Activated naive CD4-positive, alpha-beta T cell (primary cell): Measurements from ENCODE around the gene LENEP.

Experiments used
- DNase-seq, 4 experiments: peaks; one replicate each; lab custom pipeline; 2025; lab: John Stamatoyannopoulos, UW

The LENEP gene, protein sequence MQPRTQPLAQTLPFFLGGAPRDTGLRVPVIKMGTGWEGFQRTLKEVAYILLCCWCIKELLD

DNA sequence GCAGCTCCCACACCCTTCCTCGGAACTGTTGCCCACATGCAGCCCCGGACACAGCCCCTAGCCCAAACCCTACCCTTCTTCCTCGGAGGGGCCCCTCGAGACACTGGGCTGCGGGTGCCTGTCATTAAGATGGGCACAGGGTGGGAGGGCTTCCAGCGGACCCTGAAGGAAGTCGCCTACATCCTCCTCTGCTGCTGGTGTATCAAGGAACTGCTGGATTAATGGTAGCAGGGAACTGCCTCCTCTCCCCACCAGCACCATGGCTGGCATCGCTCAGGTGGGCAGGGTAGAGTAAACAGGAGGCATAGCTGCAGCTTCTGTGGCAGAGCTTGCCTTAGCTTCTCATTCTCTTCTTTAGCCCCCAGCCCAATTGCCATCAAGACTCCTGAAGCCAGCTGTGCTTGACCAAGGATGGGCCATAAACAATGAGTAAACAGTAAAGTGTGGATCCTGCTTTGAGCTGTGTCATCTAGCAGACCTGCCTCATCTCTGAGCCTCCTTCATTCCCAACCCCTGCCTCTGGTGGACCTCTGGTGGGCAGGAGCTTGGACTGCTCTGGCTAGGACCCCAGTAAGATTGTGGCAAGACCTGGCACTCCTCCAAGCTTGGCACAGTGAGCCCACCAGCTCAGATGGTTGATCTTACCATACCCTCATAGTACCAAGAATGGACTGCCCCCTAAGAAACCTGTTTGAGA lies at the start of gene LENEP:
Gene LENEP, plus strand, starts transcription at position 15 of the 697 bp plus-strand sequence. Its CDS starts 22 bp downstream, at position 37.
- no peak for DNase-seq

- DNase-seq: no peak
Measured at GRCh38 chr1:154943649-154944400, 49.6 kb upstream of the LENEP start.

GRCh38 chr1:154944401-154945159 lies 48.8 kb upstream of the LENEP start:
- no peak for DNase-seq

DNA sequence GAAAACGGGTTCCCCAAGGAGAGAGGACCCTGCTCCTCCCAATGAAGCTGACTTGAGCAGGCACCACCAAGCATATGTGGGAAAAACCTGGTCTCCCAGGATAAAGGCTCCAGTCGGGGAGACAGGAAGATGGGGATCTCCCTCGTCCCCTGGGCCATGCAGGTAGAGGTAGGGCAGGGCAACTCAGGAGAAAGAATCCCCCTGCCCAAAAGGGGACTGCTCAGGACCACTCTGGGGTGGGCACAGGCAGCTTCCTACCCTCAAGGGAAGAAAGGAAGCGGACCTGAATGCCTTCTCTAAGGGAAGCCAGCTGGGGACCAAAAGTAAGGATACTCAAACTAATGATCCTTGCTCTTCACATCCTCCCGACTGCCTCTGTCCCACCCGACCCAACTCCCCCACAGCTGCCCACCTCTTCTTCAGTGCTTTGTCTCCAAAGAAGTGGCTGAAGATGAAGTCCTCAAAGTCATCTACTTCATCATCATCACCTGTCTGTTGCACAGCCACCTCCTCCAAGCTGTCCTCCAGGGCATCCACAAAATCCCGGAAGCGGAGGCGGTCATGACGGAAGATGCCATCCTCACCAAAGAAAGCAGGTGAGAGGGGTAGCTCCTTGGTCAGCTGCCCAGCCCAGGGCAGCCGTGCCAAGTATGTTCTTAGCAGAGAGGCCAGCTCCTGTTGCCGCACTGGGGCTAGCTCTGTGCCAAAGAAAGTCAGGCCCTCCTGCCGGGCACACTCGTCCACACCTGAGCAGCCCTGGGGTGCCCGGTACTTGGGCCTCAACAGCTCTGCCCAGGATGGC lies 48.0 kb upstream of the LENEP start:
- DNase-seq: no peak

DNA sequence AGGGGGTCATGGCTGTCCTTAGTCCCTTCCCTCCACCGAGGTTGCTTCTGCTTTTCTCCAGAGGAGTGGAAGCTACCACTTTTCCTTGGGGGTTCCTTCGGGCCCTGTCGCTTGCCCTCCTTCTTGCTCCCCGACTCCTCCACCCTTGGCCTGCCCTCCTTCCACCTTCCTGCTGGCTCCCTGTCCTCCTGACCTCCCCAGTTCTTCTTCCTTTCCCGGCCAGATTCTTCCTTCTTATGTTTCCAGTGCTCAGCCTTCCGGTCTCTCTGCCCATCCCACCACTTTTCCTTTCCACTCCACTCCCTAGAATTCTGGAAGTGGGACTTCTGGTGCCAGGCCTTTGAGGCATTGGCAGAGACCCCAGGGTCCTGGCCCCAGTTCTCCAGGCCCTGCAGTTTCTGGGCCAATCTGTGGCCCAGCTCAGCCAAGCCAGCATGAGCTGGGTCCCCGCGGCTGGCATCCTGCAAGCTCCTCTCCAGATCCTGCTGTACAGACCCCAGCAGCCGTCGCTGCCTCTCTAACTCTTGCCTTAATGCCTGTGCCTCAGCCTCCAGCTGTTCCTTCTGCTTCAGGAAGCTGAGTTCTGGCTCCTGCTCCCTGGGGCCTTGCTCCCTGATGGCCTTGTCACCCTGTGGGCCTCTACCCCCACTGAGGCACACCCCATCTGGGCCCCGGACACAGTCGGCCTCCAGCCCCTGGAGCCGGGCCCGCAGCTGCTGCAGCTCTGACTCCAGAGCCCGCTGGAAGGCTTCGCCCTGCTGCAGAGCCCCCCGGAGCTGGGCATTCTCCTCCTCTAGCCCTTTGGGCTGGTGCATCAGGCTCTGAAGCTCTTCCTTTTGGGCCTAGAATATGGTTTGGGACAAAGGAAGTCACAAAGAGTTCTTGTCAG lies 47.2 kb upstream of the LENEP start:
- no peak for DNase-seq

DNA sequence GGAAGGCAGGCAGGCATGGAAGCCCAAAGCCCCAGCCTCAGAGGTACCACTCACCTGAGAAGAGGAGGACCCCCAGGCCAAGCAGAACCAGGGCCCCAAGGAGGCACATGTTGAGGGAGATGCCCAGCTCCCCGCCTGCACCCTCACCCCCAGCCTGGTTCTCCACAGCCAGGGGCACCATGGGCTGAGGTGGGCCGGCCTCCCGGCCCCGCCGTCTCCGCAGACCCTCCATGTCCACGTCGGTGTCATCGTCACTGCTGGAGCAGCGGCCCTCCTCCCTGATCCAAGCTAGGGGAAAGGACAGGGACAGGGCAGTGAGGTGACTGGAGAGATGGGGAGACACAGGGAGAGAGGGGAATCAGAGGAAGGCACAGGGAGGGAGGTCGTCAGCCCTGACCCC lies 45.3 kb upstream of the LENEP start:
- DNase-seq: no peak

DNA sequence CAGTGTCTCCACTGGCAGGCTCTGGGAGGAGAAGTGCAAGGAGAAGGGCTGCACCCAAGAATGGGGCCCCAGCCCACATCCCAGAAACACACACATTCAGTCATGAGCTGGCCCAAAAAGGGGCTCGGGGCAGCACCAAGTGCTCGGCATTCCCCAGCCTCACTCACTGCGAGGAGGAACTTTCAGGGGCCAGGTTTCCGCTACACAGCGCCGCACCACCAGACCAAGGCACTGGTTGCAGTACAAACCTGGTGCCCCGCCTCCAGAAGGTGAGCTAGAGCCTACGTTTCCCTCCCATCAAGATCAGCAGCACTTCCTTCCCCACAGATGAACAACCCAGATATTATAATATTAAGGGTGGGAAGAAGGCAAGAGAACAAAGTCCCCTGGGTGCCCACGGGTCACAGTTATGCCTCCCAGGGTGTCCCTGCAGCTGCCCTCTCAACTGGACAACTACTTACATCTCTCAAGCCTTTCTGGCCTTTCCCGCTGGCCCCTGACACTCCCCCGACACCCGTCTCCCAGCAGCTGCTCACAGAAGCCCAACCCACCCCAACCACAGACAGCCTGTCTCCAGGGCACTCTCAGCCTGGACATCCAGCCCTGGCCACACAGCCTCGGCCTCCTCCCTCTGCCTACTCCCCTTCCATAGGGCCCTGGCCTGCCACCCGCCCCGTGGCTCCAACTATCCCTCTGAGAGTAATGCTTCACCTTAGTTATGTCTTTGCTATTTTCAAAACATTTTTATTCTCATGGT lies 41.3 kb upstream of the LENEP start:
- DNase-seq: peak in 3 of 4 experiments; percentile 20 to 51 (median 23)

GRCh38 chr1:154952664-154953063 lies 40.7 kb upstream of the LENEP start:
- no peak for DNase-seq

DNA sequence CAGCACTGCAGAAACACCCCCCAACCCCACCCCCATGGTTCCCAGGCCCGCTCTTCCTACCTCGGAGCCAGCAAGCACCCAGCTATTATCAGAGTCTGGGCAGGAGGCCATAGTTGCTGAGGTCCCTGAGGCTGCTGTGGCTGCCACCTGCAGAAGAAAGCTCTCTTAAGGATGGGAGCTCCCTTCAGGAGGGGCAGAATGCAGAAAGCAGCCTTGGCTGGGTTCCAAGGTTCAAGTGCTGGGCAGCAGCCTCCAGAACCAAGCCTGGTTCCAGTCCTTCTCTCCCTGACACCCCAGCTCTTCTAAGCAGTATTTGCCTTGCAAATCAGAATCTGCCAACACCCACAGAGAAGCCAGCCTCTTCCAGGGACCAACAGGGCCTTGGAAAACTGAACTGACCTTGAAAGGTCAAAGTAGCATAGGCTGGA lies 39.8 kb upstream of the LENEP start:
- no peak for DNase-seq

- no peak for DNase-seq
Measured at GRCh38 chr1:154954541-154954940, 38.8 kb upstream of the LENEP start.

- DNase-seq: peak; percentile 21 to 80 (median 61)
Measured at GRCh38 chr1:154955039-154955717, 38.2 kb upstream of the LENEP start.

DNA sequence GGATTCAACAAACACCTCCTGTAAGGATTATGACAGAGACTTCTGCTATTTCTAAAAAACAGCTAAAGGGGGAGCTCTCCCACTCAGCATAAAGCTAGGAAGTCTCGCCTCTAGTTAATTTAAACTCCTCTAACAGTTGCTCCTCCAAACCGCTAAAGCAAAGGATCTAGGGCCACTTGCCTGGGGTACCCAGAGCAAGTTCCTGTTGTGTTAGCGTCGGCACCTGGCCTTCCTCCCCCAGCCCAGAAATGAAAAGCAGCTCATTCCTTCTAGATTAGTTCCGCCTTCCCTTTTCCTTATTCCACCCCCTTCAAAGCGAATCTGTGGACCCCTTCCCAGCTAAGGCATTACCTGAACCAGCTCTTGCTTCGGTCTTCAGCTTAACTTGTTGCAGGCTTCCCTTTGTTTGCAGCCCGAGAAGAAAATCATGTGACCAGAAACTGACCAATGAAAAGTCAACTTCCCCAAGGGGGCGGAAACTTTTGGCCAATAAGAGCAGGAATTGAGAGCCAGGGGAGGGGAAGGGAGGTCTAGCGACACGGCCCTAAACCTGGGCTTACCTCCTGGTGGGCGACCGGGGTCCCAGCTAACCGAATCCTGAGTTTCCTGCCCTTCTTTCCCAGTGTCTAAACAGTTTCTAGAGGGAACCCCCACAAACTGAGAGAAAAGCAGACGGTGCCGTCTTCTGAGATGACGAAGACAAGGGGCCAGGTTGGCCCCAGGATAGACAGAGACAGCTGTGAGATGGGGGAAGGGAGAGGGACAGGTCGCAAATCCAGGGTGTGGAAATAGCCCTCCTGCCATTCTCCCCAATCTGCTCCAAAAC lies 37.5 kb upstream of the LENEP start, which contains the start of gene PBXIP1:
Gene PBXIP1, minus strand, starts transcription at position 382 of the 826 bp plus-strand sequence. CDS start 2,378 bp downstream, outside the sequence.
- DNase-seq: peak in 3 of 4 experiments; percentile 29 to 62 (median 56)

DNA sequence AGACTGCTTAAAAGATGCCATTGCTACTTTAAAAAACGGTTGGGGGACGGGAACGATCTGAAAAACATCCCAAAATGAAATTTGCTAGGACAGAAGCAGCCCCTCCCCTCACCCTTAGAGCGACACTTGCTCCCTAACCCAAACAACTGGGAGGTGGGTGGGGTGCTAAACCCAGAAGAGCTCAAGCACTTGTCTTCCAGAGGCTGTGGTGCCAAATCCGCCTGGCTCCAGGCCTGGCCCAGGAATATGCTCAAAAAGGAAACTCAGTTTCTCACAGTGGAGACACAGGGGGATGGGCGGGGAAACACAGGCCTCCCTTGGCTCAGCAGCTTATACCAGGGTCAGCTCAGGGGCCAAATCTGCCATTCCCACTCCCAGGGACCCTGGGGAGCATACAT lies 36.8 kb upstream of the LENEP start:
- DNase-seq: no peak

GRCh38 chr1:154957091-154957657 lies 36.2 kb upstream of the LENEP start:
- no peak for DNase-seq

DNA sequence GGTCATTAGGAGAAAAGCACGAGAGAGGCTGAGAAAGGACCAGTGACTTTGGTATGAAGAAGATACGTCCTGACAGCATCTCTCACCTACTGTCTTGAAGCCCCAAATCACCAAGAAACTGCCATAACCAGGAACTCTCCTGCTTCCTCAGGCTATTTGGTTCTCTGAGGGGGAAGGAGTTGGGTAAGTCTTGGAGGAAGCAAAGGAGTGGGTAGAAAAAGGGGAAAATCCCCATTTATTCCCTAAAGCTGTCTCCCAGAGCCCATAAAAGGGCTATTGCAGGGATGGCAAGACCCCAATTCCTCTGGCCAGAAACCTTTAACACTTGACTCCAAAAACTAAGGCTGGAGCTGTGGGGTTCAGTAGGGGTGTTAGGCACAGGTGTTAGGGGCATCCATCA lies 35.4 kb upstream of the LENEP start:
- no peak for DNase-seq

- no peak for DNase-seq
Measured at GRCh38 chr1:154958681-154959425, 34.5 kb upstream of the LENEP start.

DNA sequence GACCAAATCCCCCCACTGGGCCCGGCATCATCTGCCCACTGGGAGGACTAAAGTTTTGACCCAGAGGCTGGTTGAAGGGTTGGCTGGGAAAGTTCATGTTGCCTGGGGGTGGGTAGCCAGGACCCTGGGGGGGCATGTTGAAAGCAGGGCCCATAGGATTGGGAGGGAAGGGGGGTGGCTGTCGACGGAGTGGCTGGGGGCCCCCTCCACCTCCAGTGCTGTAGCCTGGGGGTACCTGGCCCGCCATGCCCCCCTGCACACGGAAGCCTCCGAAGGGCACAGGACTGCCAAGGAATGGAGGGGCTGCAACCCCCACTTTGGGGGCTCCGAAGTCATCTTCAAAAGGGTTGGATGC lies 34.0 kb upstream of the LENEP start:
- no peak for DNase-seq
